GM19463 (cell line): ENCODE data around the gene BFAR.
"Not testable (repeated sequence)": the region's sequence is repeated elsewhere in the genome, so short reads cannot be mapped to it uniquely, and the experiment has no call there.

ENCODE experiments used
- ATAC-seq: cut with Tn5 transposase; IDR thresholded peaks from one replicate; pipeline ENCODE4 v1.9.1; 2021; ENCODE audit warnings: mild to moderate bottlenecking, moderate library complexity; ENCODE audit not compliant: unreplicated experiment

Gene BFAR

DNA sequence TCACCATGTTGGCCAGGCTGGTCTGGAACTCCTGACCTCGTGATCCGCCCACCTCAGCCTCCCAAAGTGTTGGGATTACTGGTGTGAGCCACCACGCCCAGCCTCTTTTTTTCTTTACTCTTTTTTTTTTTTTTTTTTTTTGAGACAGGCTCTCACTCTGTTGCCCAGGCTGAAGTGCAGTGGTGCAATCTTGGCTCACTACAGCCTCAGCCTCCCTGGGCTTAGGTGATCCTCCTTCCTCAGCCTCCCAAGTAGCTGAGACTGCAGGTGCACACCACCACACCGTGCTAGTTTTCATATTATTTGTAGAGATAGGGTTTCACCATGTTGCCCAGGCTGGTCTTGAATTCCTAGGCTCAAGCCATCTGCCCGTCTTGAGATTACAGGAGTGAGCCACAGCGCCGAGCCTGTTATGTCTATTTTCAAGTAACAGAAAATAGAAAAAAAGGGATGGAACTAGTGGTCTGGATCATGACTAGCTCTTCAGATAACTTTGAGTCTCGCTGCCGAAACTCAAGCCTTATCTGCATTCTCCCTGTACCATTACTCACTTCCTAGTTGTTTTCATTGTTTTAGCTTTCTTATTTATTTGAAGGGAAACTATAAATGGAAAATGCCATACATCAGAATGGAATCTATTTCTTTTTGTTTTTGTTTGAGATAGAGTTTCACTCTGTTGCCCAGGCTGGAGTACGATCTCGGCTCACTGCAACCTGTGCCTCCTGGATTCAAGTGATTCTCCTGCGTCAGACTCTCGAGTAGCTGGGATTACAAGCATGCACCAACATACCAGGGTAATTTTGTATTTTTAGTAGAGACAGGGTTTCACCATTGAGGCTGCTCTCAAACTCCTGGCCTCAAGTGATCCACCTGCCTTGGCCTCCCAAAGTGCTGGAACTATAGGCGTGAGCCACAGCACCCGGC is 53.4 kb downstream of the BFAR start:
- ATAC-seq = not testable (repeated sequence)

DNA sequence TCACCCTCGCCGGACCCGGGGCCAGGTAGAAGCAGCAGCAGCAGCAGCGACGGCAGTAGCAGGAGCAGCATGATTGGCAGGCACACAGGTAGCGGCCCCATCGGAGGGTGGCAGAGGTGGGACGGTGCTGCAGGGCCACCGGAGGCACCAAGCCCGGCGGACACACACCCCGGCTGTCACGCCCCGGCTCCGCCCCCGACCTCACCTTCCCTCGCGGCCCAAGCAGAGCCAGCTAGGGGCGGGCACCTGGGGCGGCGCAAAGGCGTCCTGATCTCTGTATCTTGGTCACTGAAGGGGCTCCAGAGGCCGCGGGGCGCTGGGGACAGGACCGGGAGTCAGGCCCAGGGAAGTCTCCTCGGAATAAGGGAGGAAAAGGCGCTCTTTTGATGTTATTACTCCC is 61.4 kb downstream of the BFAR start, which contains the start of gene PLA2G10:
Gene PLA2G10 (minus strand): TSS at position 180 of the 400 bp plus-strand sequence. CDS start 79 bp downstream, at position 101.
- not testable (repeated sequence) for ATAC-seq

DNA sequence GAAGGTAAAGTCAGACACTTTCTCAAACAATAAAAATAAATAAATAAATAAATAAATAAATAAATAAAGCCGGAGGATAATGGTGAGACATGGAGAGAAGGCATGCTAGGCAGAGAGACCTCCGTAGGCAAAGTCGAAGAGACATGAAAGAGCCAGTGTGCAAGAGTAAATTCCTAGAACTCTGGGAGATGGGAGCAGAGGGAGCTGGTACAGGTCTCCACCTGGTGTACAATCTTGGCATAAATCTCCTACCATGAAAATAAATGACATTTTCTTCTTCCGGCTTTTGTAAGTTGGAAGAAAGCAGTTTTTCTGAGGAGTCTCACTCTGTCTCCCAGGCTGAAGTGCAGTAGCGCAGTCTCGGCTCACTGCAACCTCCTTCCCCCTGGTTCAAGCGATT is 69.1 kb downstream of the BFAR start:
- ATAC-seq = not testable (repeated sequence)

DNA sequence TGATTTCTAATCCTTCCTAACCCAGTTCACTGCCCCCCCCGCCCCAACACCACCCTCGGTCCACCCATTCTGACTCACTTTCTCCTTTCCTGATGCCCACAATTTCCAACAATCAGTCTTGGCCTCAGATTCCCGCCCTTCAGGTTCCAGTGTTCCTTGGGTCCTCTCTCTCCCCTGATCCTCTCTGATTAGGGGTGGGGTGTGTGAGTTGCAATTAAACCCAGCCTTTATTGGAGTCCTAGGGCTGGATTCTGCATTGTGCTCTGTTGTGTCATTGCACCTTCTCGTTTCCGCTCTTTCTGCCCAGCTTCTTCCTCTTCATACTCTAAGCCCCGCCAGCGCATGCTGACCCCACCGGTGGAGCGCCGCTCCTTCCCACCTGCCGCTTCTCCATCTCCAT is 69.9 kb downstream of the BFAR start:
- ATAC-seq = not testable (repeated sequence)

DNA sequence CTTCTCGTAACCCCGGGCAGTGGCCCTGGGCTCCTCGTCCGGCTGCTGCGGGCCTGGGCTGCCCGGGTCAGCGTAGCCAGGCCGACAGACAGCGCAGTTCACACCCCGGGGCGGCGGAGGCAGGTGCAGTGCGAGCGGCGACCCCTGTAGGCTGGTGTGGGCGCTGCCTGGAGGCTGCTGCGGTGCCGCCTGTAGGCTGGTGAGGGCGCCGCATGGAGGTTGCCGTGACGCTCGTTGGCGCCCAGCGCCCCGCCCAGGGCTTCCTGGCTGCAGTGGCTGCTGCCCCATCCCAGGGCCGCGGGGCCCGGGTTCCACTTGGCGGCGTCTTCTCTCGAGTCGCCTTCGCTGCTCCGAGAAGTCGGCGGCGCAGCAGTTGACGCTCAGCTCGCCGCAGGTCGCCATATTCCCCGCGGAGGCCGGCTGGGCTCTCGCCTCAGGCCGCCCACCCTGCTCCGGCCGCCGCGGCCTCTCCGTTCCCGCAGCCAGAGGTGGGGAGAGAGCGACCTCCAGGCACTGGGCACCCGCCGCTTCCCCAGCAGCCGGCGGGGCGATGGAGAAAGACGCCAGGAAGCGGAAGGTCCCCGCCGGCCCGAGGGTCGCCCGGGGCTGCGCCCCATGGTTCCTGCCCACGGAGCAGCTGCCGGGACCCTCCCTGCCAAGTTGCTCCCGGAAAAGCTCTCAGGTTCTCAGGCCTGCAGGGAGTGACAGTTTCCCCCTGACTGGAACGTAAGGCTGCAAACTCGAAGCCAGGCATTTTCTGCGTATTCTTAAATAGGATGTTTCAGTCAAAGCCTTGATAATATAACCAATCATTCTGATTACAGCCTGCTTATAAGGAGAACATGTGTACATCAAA is 70.6 kb downstream of the BFAR start, which contains the start of gene NPIPA3:
Gene NPIPA3 (plus strand): TSS at position 256 of the 856 bp plus-strand sequence. CDS start 5,533 bp downstream, outside the sequence.
- peak; percentile 100 for ATAC-seq
